OCI-LY1 (cell line): Measurements from ENCODE around the gene ITGA1.

ENCODE experiments used
- H2AFZ ChIP-seq: fragments of 200-600 bp; sonication (generic), shearing (Covaris generic); 2 replicates; pipeline ENCODE4 v1.6.0; 2014; ENCODE audit warnings: antibody characterized with exemption, mild to moderate bottlenecking, low read length
- H3F3A ChIP-seq: fragments of 200-600 bp; sonication (generic), shearing (Covaris generic); 2 replicates; pipeline ENCODE4 v1.6.0; 2014; ENCODE audit warnings: mild to moderate bottlenecking, antibody characterized with exemption, low read length, moderate library complexity; ENCODE audit not compliant: insufficient read depth
- H3K27ac ChIP-seq: fragments of 200-600 bp; sonication (generic); 2 replicates; pipeline ENCODE4 v1.5.1; 2014; ENCODE audit warnings: low read length, mixed run types, mild to moderate bottlenecking, low read depth; ENCODE audit not compliant: poor library complexity, severe bottlenecking
- H3K27me3 ChIP-seq: fragments of 200-600 bp; sonication (generic); 2 replicates; pipeline ENCODE4 v1.6.0; 2014; ENCODE audit warnings: antibody characterized with exemption, mild to moderate bottlenecking, low read length, moderate library complexity; ENCODE audit not compliant: insufficient read depth
- H3K36me3 ChIP-seq: fragments of 200-600 bp; sonication (generic); 2 replicates; pipeline ENCODE4 v1.6.1; 2014; ENCODE audit warnings: mild to moderate bottlenecking, antibody characterized with exemption, low read length, moderate library complexity, mixed read lengths; ENCODE audit not compliant: insufficient read depth
- H3K4me1 ChIP-seq: fragments of 200-600 bp; sonication (generic); 2 replicates; pipeline ENCODE4 v1.5.1; 2014; ENCODE audit warnings: mild to moderate bottlenecking, low read length, moderate library complexity; ENCODE audit not compliant: insufficient read depth, severe bottlenecking
- H3K4me2 ChIP-seq: fragments of 200-600 bp; sonication (generic), shearing (Covaris generic); 2 replicates; pipeline ENCODE4 v1.6.1; 2014; ENCODE audit warnings: low read length
- H3K4me3 ChIP-seq: fragments of 200-600 bp; sonication (generic); 2 replicates; pipeline ENCODE4 v1.5.1; 2014; ENCODE audit warnings: low read length, low read depth, mild to moderate bottlenecking, mixed read lengths; ENCODE audit not compliant: poor library complexity, severe bottlenecking
- H3K79me2 ChIP-seq: fragments of 200-600 bp; shearing (Covaris generic); 2 replicates; pipeline ENCODE4 v1.6.1; 2016; ENCODE audit warnings: mixed run types, low read length, mixed read lengths; ENCODE audit not compliant: insufficient read depth
- H3K9ac ChIP-seq: fragments of 200-600 bp; sonication (generic), shearing (Covaris generic); 2 replicates; pipeline ENCODE4 v1.6.1; 2014; ENCODE audit warnings: mild to moderate bottlenecking, low read length, mixed read lengths
- H3K9me2 ChIP-seq: fragments of 200-600 bp; sonication (generic), shearing (Covaris generic); 2 replicates; pipeline ENCODE4 v1.6.1; 2014; ENCODE audit warnings: low read depth, mild to moderate bottlenecking, low read length, mixed read lengths
- H3K9me3 ChIP-seq: fragments of 200-600 bp; shearing (Covaris generic); 2 replicates; pipeline ENCODE4 v1.6.1; 2014; ENCODE audit warnings: low read length, mixed read lengths
- H4K20me1 ChIP-seq: fragments of 200-600 bp; sonication (generic), shearing (Covaris generic); 2 replicates; pipeline ENCODE4 v1.6.0; 2016; ENCODE audit warnings: mild to moderate bottlenecking, low read length; ENCODE audit not compliant: insufficient read depth
- CTCF ChIP-seq: fragments of 200-600 bp; sonication (generic), shearing (Covaris generic); IDR thresholded peaks from 2 replicates; pipeline ENCODE4 v1.5.1; 2017; ENCODE audit warnings: mild to moderate bottlenecking, antibody characterized with exemption, low read length, moderate library complexity, mixed read lengths
- EZH2 ChIP-seq: fragments of 200-600 bp; sonication (generic), shearing (Covaris generic); IDR thresholded peaks from 2 replicates; pipeline ENCODE4 v1.8.0; 2017; ENCODE audit warnings: borderline replicate concordance, mixed run types, mild to moderate bottlenecking, antibody characterized with exemption, low read length, moderate library complexity, mixed read lengths

The ITGA1 gene

GRCh38 chr5:52837591-52838001 is 49.9 kb downstream of the ITGA1 start:
- H4K20me1 ChIP-seq, result no peaks in the 10 kb centered on the region
- H3K27ac ChIP-seq, result no peak overlapping the region
- no peak overlapping the region for H3K4me3 ChIP-seq
- H3K4me1 ChIP-seq, result no peaks in the 10 kb centered on the region
- no peak overlapping the region for H3K4me2 ChIP-seq
- H3F3A ChIP-seq, result no peaks in the 10 kb centered on the region
- no peak overlapping the region for H3K9ac ChIP-seq
- H3K79me2 ChIP-seq, result no peaks in the 10 kb centered on the region
- no peaks in the 10 kb centered on the region for H3K36me3 ChIP-seq
- no peaks in the 10 kb centered on the region for H3K9me3 ChIP-seq
- no peaks in the 10 kb centered on the region for H3K9me2 ChIP-seq
- TF ChIP-seq EZH2 (no peak), CTCF (no peak)
- no peak overlapping the region for H2AFZ ChIP-seq
- no peaks in the 10 kb centered on the region for H3K27me3 ChIP-seq

- no peak overlapping the region for H3K4me2 ChIP-seq
- no peak overlapping the region for H3K4me3 ChIP-seq
- no peaks in the 10 kb centered on the region for H3K27me3 ChIP-seq
- no peak overlapping the region for H2AFZ ChIP-seq
- H3K9ac ChIP-seq, result no peak overlapping the region
- H3K9me2 ChIP-seq, result no peaks in the 10 kb centered on the region
- H3K36me3 ChIP-seq, result no peaks in the 10 kb centered on the region
- TF ChIP-seq CTCF, result no peak
- TF ChIP-seq EZH2, result no peak
- no peaks in the 10 kb centered on the region for H3K4me1 ChIP-seq
- no peaks in the 10 kb centered on the region for H3K79me2 ChIP-seq
- H4K20me1 ChIP-seq, result no peaks in the 10 kb centered on the region
- no peak overlapping the region for H3K27ac ChIP-seq
- H3F3A ChIP-seq, result no peaks in the 10 kb centered on the region
- no peaks in the 10 kb centered on the region for H3K9me3 ChIP-seq
Observed at GRCh38 chr5:52838326-52839015, 50.8 kb downstream of the ITGA1 start.

- Histone ChIP-seq H3K4me2 (no peak overlapping the region), H3K9me3 (no peaks in the 10 kb centered on the region), H3K4me1 (no peaks in the 10 kb centered on the region), H2AFZ (no peak overlapping the region), H3K4me3 (no peak overlapping the region), H3K27me3 (no peaks in the 10 kb centered on the region), H3K27ac (no peak overlapping the region), H3F3A (no peaks in the 10 kb centered on the region), H3K36me3 (no peaks in the 10 kb centered on the region), H3K9ac (no peak overlapping the region), H3K79me2 (no peaks in the 10 kb centered on the region), H3K9me2 (no peaks in the 10 kb centered on the region), H4K20me1 (no peaks in the 10 kb centered on the region)
- TF ChIP-seq EZH2 (no peak), CTCF (no peak)
Observed at GRCh38 chr5:52839285-52839684, 51.6 kb downstream of the ITGA1 start.
